Activated CD8-positive, alpha-beta memory T cell treated with anti-CD3 and anti-CD28 coated beads for 24 hours (primary cell): ENCODE measurements around the gene KCNMB3.
"Not testable (repeated sequence)": the region's sequence is repeated elsewhere in the genome, so short reads cannot be mapped to it uniquely, and the experiment has no call there.

ENCODE experiments used
- DNase-seq: peaks from one replicate; pipeline ENCODE4 v3.0.0-alpha.2; 2020

KCNMB3 gene, protein sequence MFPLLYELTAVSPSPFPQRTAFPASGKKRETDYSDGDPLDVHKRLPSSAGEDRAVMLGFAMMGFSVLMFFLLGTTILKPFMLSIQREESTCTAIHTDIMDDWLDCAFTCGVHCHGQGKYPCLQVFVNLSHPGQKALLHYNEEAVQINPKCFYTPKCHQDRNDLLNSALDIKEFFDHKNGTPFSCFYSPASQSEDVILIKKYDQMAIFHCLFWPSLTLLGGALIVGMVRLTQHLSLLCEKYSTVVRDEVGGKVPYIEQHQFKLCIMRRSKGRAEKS

DNA sequence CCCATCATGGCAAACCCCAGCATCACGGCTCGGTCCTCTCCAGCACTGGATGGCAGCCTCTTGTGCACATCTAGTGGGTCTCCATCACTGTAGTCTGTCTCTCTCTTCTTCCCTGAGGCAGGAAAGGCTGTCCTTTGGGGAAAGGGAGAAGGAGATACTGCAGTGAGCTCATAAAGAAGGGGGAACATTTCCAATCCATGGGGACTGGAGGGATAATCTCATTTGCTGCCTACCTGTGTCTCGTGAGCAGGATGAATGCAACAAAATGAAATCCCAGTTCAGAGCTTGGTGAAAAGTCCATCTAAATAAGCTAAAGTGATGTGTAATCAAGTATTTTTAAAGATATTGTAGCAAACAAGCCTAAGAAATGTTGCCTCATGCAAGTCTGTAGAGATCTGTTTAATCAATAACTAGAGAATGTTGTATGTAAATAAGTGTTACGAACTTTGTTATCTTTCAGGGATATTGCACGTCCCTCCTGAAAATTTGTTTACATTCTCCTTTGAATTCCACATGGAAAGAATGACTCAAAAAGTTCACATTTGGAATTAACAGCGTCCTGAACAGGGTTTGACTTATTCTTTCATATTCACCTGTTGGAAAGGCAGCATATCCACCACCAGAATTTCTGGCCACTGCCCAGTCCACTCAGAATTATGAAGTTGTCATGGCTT, at the start of gene KCNMB3:
KCNMB3 (minus strand) TSS at position 312 of the 674 bp plus-strand sequence; CDS start at position 188, 124 bp downstream.
- no peak for DNase-seq

DNA sequence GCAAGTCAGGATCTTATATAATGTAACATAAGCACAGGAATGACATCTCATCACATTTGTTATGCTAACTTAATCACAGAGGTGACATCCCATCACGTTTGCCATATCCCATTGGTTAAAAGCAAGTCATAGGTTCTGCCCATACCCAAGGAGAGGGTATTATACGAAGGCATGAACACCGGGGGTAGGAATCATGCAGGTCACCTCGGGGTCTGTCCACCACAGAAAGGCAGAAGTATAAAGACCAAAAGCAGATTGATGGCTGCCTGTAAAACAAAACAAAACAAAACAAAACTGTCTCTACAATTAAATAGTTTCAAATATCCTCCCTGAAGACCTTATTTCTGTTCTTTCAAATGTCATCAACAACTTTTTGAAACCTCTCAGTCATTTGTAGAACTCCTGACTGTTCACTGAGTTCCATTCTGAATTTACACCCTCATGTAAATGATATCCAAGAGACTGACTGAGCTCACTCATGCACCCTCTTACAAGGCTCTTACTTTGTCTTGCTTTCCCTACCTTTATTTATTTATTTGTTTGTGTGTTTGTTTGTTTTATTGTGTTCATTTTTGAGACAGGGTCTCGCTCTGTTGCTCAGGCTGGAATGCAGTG, 49.2 kb upstream of the KCNMB3 start:
- no peak for DNase-seq

DNA sequence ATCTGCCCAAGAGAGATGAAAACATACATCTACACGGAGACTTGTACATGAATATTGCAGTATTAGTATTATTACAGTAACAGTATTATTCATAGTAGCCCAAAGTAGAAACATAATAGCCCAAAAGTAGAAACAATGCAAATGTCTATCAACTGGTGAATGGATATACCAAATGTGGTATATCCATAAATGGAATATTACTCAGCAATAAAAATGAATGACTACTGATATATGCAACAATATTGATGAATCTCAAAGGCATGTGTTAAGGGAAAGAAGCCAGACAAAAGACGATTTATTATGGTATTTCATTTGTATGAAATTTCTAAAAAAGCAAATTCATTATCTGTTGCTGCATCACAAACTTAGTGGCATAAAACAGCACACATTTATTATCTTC, 48.4 kb upstream of the KCNMB3 start:
- DNase-seq = no peak

DNA sequence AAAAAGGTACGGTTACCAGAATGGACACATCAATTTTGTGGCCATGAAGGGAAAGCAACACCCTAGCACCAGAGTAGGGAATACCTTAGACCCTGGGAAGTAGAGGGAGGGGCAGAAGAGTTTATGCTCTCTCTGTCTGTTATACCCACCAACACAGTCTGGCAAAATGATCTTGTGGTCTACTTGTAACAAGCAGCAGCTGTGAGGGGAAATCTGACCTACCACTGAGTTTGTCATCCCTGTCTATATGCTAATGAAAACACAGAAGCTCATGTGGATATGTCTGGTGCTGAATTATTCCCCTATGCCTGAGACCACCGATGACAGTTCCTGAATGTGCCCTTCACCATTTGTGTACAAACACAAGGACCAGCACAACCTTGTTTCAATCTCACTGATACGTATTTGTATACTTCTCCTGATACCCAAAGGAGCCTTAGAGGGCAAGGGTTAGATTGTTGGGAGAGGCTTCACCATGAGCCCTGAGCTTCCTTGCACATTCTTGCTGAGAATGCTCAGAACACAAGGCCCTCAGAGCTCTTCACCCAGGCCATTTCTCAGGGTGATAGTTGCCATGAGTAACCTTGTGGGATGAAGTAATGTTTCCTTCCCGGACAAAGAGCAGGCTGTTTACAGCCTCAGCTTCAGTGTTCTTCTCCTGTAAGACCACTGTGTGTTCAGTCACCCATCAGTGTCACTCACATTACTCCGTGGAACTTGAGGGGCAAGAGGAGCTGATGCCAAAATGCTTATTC, 47.2 kb upstream of the KCNMB3 start:
- DNase-seq = no peak

DNA sequence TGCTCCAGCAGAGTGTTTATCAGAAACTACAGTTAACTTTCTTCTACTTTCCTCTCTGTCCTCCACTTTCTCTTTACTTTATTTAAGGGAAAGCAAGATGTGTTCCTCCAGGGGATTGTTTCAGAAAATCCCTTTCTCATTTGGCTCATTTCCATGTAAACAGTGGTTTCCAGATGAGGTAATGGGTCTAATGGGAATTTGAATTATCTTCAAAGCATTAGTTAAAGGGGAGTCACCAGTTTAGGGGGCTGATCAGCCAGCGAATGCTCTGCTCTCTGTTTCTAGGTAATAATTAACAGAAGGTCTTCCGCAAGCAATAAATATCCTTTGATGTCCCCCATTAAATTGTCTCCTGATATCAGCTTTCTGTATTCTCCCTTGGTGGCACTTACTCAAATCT, 41.5 kb upstream of the KCNMB3 start:
- no peak for DNase-seq

DNA sequence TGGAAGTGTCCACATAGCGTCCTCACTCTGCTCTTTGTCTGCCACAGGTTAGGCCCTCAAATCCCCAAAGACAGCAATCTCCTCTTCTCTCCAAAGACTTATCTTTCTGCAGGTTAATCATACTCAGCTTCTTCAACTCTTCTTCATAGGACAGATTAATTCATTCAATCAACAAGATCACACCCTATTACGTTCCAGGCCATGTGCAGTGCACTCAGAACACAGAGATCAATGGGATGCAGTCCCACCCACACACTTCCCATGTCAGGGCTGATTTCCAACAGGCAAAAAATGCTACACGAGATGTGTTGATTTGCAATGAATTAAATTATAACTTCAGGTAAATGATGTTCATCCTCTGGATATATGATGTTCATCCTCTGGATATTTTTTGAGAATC, 38.4 kb upstream of the KCNMB3 start:
- DNase-seq = no peak

DNA sequence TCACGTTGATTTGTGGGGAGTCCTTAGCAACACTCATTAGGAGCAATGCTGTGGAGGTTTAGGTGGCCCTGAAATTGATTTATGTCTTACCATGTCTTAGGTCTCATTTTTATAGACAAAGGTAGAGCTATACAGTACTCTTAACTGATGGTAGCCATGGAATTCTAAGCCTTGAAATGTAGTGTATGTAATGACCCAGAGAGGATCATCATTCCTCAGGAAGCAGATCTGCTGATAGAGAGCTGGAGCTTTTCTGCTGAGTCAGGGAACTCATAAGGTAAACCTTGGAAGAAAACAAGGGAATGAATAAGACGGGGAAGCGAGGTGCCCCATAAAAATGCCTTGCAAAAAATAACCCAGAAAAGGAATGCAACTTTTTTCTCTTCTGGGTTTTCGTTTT, 37.9 kb upstream of the KCNMB3 start:
- DNase-seq = no peak

DNA sequence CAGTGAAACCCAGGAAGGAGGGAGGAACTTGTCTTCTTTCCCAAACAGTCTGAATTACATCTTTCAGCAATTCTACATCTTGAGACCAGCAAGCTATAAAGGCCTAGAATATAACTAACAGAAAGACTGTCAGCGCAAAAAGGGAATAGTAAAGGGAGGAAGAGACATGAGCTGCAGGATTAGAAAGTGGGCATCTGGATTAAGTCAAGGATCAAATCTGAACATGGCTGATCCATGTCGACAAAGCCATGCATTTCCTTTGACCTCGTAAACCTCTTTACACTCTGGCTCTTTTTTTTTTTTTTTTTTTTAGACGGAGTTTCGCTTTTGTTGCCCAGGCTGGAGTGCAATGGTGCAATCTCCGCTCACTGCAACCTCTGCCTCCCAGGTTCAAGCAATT, 35.4 kb upstream of the KCNMB3 start:
- no peak for DNase-seq

DNA sequence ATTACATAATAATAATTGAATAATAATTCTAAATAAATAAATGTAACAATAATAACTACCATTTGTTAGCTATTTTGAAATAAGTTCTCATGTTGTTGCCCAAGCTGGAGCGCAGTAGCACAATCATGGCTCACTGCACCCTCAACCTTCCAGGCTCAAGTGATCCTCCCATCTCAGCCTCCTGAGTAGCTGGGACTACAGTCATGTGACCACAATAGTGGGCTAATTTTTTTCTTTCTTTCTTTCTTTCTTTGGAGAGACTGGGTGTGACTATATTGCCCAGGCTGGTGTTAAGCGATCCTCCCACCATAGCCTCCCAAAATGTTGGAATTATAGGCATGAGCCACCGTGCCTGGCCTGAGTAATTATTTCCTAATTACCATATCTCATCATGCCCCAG, 30.9 kb upstream of the KCNMB3 start:
- no peak for DNase-seq

DNA sequence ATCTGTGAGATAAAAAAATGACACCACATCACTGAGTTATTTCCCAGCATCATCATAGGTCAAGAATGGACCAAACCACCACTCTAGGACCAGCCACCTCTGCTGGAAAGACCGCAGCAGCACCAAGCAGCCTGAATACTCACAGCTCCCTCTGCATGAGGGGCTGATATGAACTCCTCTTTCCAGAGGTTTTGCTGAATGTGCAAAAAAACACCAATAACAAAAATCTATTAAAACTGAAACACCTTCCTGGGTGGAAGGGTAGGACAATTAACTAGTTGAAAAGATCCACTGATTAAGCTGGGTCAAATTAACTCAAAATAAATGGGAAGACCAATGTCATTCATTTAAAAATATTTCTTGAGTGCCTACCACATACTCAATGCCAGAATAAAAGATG, 28.9 kb upstream of the KCNMB3 start:
- DNase-seq = no peak

DNA sequence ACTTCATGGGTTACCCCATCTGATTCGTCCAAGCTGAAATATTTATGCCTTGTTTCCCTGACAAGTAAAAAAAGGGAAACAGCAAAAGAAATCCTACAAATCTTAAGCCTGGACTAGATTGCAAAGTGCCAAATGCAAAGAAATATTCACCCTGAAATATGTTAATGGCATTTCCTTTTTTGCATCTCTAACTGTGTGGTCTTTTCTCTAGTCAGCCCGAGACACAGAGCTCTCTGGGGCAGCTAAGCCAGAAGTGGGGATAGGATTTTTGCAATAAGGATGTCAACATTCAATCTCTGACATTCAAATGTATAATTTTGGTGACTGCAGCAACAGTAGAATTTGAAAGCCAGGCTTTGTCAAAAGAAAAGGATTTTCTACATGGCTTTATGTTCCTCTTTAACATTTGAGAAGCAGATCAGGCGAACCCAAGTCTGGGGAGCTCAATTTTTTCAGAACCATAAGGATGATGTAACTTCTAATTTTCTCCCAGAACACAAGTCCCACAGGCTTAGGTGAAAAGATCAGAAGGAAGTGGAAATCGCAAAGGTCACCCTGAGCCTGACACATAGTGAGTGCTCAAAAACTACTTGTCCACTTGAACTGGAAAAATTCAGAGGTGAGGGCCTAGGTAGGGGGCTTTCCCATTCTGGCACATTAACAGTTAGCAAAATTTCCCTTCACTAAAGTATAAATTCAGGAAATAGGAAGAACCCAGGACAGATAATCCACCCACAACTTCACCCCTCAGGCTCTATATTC, 28.2 kb upstream of the KCNMB3 start:
- no peak for DNase-seq

DNA sequence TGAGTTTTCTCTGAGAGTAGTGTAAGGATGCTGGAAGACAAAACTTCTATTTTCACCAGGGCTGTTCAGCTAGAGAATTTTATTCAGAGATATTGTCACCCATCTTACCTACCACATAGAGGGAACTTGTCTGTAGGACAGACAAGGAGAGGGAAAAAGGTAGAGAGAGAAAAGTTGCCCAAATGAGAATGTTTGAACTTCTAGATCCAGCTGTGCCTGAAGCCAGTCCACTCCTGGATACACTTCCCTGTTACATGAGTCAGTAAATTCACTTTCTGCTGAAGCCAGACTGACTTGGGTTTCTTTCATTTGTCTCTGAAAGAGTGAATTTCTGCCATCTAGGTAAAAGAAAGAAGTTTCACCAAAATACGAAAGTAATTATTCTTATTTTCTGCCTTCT, 27.2 kb upstream of the KCNMB3 start:
- DNase-seq = no peak

DNA sequence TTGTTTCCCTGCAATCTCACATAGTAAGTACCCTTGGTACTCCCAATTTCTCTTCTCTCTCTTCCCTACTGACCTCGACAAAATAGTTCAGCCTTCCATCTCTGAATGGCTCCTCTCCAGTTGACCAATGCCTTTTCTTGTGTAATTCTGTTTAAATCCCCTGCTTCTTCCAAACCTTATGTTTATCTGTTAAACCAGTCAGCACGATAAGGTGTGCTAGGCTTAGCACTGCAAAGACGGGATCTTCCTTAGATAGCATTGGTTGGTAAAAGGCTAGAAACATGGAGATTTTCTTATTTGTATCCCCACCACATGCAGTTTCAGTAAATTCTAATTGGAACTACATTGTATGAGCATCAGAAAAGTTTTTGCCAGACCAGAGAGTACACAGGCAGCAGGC, 25.8 kb upstream of the KCNMB3 start:
- DNase-seq = no peak

DNA sequence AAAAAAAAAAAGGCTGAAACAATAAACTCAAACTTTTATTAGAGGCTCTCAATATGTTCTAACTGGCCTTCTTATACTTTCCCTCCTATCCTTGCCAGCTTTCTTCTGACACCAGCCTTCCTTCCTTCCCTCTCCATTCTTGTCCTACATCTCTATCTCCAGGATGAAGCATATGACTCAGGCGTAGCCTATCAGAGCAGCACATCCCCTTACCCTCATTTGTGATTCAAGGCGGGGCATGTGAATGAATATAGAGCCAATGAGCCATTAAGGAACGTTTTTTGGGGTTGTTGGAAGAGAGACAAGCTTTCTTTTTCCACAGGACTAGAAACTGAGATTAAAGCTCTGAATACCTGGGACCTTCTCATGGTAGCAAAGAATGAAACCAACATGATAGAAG, 25.1 kb upstream of the KCNMB3 start:
- no peak for DNase-seq

DNA sequence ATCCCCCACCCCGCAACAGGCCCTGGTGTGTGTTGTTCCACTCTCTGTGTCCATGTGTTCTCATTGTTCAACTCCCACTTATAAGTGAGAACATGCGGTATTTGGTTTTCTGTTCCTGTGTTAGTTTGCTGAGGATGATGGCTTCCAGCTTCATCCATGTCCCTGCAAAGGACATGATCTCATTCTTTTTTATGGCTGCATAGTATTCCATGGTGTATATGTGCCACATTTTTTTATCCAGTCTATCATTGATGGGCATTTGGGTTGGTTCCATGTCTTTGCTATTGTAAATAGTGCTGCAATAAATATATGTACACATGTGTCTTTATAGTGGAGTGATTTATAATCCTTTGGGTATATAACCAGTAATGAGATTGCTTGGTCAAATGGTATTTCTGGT, 23.5 kb upstream of the KCNMB3 start:
- DNase-seq = not testable (repeated sequence)

DNA sequence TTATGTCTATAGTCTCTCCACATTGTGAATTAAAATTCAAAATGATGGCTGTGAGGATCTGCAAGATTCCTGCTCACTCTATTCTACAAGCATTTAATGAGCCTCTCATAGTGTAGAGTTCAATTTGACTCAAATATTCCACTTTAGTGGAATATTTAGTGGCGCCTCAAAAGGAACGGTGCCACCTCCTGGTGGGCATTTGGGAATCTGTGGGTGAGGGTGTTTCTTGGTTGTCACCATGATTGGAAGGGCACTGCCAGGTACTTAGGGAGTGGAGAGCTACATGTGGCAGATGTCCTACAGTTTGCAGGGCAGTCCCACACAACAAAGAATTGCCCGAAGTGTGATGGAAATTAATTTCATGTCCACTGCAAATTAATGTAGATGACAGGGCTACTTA, 21.5 kb upstream of the KCNMB3 start:
- no peak for DNase-seq

DNA sequence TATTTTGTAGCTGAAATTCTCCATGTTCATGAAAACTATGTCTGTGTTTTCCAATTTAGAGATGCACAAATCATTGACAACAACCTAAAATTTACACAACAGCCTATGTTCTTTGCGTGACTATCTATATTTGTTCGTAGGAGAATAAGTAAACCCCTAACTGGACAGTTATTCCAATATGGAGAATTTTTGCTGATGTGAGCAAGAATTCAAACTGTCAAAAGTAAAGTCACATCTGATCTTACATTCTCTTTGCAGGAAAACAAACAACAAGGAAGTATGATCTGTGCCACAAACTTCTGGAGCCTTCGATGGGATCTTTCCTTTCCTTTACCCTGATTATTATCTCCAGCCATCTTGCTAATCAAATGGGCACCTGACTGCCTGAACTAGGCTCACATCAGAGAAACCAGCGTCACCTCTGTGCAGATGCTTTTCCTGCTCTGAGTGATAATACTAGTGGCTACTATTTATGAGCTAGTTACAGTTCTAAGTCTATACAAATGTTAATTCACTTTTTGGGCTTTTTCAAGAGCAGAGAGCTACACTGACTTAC, 18.3 kb upstream of the KCNMB3 start:
- DNase-seq = no peak

DNA sequence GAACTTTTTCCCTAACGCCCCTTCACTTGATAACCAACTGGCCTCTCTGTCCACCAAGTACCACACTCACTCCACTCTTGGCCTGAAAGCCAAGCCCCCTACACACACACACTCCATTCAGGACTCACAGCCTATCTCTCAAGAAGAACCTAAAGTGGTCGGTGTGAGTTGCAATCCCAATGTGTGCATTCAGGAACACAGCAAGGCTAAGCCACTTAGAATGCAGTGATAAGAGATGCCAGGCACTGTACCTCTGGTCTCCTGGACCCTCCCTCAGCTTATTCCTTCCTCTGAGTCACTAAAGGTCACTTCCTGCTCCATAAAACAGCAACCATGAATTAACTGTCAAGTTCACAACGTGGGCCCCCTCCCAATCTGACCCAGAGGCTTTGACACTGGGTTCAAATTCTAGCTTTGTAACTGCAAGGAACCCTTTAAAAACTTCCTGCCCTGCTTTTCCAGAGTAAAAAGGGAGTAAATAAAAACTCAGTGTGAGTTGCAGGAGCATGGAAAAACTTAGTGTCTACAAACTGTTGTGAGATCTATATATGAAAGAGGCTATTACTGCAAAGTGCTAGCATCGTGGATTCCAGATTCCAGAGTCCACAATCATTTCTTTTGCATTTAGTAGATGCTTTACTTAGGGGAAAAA, 17.6 kb upstream of the KCNMB3 start:
- no peak for DNase-seq

DNA sequence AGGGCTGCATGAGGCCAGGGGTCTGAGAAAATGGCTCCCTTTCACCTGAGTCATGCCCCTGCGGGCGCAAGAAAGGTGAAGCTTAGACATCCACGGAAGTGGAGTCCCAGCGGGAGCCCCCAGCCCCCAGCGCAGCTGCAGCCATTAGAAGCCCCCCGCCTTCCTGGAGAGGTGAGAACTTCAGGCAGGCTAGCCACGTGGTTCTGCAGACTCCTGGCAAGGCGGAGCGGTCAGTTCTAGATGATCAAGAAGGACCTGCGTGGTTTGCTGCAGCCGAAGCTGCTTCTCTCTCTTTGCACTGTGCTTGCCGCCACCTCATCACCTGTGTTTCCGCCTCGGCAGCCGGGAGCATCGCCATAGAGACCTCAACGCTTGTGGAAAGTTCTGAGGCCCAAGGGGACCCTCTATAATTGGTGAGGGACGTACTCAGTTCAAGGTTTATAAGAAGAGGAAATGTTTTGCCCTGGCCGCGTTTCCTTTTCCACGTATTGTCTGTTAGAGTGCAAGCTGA, 15.8 kb upstream of the KCNMB3 start:
- no peak for DNase-seq

DNA sequence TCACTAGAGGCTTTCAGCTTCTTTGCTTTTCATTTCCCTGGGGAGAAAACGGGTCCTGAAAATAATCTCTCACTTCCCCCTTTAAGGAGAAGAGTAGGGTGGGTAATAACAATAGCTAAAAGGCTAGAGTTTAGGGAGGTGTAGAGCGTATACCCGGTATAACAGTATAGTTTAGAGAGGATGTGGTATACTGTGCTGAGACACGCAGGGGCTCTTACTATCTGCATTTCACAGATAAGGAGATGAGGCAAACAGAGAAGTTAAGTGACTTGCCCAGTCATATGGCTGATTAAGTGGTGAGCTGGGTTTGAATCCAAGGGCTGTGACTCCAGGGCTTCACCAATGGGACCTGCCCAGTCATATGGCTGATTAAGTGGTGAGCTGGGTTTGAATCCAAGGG, 15.0 kb upstream of the KCNMB3 start:
- DNase-seq = no peak

DNA sequence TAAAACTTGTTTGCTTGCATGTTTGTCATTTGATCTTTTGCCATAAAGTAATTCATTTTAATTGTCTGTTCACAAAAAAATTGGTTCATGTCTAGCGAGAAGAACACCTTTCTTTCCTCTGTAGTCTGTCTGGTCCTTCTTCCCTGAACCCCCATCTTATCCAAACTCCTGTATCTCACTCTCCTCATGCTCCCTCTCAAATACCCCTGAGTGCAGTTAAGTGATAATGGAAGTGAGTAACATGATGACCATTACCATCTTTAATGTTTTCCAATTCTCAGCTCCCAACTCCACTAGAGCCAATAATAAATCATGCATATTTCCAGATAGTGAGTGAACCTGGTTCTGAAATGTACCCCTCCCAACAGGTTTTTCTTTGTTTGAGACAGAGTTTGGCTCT, 14.2 kb upstream of the KCNMB3 start:
- DNase-seq = no peak

DNA sequence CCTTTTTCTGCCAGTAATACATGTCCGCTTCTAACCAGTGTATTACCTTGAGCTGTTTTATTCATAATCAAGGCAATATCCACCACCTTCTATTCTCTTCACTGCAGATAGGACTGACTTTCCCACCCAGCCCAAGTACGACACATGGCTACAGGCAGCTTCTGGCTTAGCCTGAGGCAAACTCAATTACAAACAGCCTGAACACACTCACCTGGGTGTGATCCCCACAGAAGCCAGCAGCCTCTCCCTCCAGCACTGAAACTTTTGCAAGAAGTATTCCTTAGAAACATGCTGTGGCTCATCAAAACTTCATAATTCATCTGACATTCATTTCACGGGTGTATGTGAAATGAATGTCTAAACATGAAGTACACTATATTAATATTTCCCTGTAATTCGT, 13.5 kb upstream of the KCNMB3 start:
- DNase-seq = no peak
